Parietal lobe (tissue), 1 donor: ENCODE results near the gene OR6K2. TPM values are rescaled to one million over a fixed set of nuclear protein-coding genes. Genes with fewer than 3 reads are reported as not detected.

Source experiments
- total RNA-seq: library from RNA; depleted of rRNA; stranded (reverse); fragments of >200 nt; gene quantifications from one replicate; pipeline ENCODE4 v1.2.3, GENCODE V29; 2014

OR6K2 gene, protein sequence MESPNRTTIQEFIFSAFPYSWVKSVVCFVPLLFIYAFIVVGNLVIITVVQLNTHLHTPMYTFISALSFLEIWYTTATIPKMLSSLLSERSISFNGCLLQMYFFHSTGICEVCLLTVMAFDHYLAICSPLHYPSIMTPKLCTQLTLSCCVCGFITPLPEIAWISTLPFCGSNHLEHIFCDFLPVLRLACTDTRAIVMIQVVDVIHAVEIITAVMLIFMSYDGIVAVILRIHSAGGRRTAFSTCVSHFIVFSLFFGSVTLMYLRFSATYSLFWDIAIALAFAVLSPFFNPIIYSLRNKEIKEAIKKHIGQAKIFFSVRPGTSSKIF
- total RNA-seq = not detected

DNA sequence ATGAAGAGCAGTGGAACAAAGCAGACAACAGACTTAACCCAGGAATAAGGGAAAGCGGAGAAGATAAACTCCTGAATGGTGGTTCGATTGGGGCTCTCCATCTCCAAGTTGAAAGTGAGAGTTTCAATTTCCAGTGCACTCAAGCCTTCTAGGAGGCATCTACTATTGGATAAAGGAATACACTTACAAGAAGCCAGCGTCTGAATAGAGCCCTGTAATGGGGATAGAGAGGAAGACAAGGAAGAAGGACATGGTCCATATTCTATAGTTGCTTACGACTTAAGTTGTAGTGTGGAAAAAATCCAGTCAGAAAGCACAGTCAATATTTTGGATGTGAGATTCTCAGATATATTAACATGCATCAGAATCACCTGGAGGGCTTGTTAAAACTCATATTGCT is at the start of gene OR6K2:
TSS of gene OR6K2 (minus strand) at position 101 of the 400 bp plus-strand sequence. CDS start at position 101, 0 bp downstream.

GRCh38 chr1:158720620-158721019 is 20.2 kb upstream of the OR6K2 start, which contains the start of gene OR6K3:
TSS of gene OR6K3 (minus strand) at chr1:158720720. CDS start at chr1:158718115, 2,605 bp downstream.

GRCh38 chr1:158686111-158687009 is 14.1 kb downstream of the OR6K2 start, which contains the start of gene SPTA1:
TSS of gene SPTA1 (minus strand) at chr1:158686715. CDS start at chr1:158686517, 198 bp downstream.

Other genes starting within 250 kb of the OR6K2 start
- not detected for gene OR10K1, start 238.8 kb downstream of the OR6K2 start, total RNA-seq
- gene OR10R2, start 228.4 kb downstream of the OR6K2 start, total RNA-seq = not detected
- not detected for gene OR6Y1, start 146.2 kb downstream of the OR6K2 start, total RNA-seq
- gene OR6P1, start 130.1 kb downstream of the OR6K2 start, total RNA-seq = not detected
- not detected for gene OR10X1, start 120.8 kb downstream of the OR6K2 start, total RNA-seq
- gene OR10Z1, start 95.4 kb downstream of the OR6K2 start, total RNA-seq = not detected
- gene SPTA1, start 13.9 kb downstream of the OR6K2 start, total RNA-seq = 1.3 TPM
- gene OR6K3, start 20.1 kb upstream of the OR6K2 start, total RNA-seq = not detected
- not detected for gene OR6K6, start 54.1 kb upstream of the OR6K2 start, total RNA-seq
- gene OR6N1, start 71.5 kb upstream of the OR6K2 start, total RNA-seq = not detected
- not detected for gene OR6N2, start 80.6 kb upstream of the OR6K2 start, total RNA-seq
- gene MNDA, start 130.7 kb upstream of the OR6K2 start, total RNA-seq = 1.3 TPM
- not detected for gene PYHIN1, start 230.9 kb upstream of the OR6K2 start, total RNA-seq